Vagina (tissue), 2 donors: ENCODE data around the gene ALDH1B1. TPM values are rescaled to one million over a fixed set of nuclear protein-coding genes. Genes with fewer than 3 reads are reported as not detected.

Source experiments
- DNase-seq, 2 donors: peaks; one replicate each; pipeline ENCODE4 v3.0.0-alpha.2; 2017; ENCODE audit errors: extremely low spot score in 2 of 2
- H3K27ac ChIP-seq: fragments of 200-600 bp; sonication (generic); one replicate; pipeline ENCODE4 v1.5.1; 2019
- H3K27me3 ChIP-seq: fragments of 200-600 bp; sonication (generic); one replicate; pipeline ENCODE4 v1.5.1; 2019
- H3K36me3 ChIP-seq, 2 donors: fragments of 200-600 bp; sonication (generic); one replicate each; pipeline ENCODE4 v1.5.1; 2017 to 2019
- H3K4me1 ChIP-seq: fragments of 200-600 bp; sonication (generic); one replicate; pipeline ENCODE4 v1.5.1; 2019
- H3K4me3 ChIP-seq, 2 donors: fragments of 200-600 bp; sonication (generic); 1 replicate in 1 of 2; 2 replicates in 1 of 2; pipeline ENCODE4 v1.5.1; 2016 to 2019
- H3K9me3 ChIP-seq: fragments of 200-600 bp; sonication (generic); one replicate; pipeline ENCODE4 v1.5.1; 2019
- POLR2A ChIP-seq, 2 donors: fragments of 450-650 bp; IDR thresholded peaks; one replicate each; pipeline ENCODE4 v1.6.1; 2017; ENCODE audit warnings: antibody characterized with exemption in 2 of 2, mild to moderate bottlenecking in 2 of 2, moderate library complexity in 2 of 2
- POLR2AphosphoS5 ChIP-seq, 2 donors: sonication (generic); formaldehyde crosslinking; IDR thresholded peaks; one replicate each; pipeline ENCODE4 v1.9.0; 2017; ENCODE audit warnings: antibody characterized with exemption in 2 of 2, mild to moderate bottlenecking in 2 of 2, low read depth in 1 of 2; ENCODE audit not compliant: insufficient read depth in 1 of 2
- intact Hi-C: fragments of 100-400 bp; cut with DNase I; formaldehyde crosslinking; loops from one replicate; pipeline ENCODE4 v1.15.1; 2023
- total RNA-seq: library from RNA; depleted of rRNA; stranded (reverse); fragments of >200 nt; gene quantifications from one replicate; pipeline ENCODE4 v1.2.3, GENCODE V29; 2016
- TF ChIP-seq, protein P1 (sequence below), 3 experiments: fragments of 450-650 bp in 2 of 3; fragments of 200-600 bp in 1 of 3; sonication (generic) in 1 of 3; IDR thresholded peaks; one replicate each; pipeline ENCODE4 v1.5.1; 2017 to 2019; ENCODE audit warnings: antibody characterized with exemption in 3 of 3, mild to moderate bottlenecking in 2 of 3, moderate library complexity in 2 of 3

The ALDH1B1 gene
- total RNA-seq, 1 donor from 2014 or later, result 13.3 TPM

DNA sequence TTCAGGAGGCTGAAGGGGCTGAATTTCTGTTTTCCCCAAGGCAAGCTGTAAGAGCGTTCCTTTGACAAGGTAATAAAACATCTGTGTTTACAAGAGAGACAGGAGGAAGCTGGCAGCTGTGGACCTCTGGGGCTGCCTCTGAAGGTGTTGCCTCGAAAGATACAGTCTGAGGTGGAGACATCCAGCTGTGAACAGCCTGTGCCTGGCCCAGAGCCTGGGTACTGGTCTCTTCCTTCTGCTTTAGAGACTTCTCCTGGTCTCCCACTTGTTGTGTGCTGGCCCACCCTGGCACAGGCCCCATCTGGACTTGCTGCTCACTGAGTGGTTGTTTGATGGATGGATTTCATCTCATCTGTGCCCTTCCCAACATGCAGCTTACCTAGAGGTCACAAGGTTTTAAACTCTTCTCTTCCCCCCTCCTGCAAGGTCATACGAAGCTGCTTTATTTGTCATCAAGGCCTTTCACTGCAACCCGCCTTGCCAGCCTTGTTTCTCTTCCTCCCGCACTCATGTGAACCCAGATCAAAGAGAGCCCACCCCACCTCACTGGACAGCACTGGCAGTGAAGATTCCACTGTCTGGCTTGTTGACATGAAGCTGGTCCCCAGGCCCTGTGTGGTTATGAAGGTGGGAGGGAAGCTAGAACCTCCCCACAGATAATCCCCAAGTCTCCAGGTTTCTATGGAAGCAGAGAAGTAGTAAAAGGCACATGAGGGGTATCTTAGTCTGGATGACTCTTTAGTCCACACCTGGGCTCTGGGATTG, 35.0 kb upstream of the ALDH1B1 start:
- Histone ChIP-seq H3K27me3 (no peaks in the 10 kb centered on the region), H3K27ac (no peak overlapping the region), H3K36me3 (no peaks in the 10 kb centered on the region), H3K4me3 (no peak overlapping the region), H3K4me1 (no peaks in the 10 kb centered on the region), H3K9me3 (no peaks in the 10 kb centered on the region)
- intact Hi-C loops, result loop anchor here (5.0 kb wide), 1 partner anchor 435 kb away; no protein-coding TSS in a partner anchor
- no peak for TF ChIP-seq POLR2A (IDR thresholded peaks at IDR 0.05)
- TF ChIP-seq, protein P1, sequence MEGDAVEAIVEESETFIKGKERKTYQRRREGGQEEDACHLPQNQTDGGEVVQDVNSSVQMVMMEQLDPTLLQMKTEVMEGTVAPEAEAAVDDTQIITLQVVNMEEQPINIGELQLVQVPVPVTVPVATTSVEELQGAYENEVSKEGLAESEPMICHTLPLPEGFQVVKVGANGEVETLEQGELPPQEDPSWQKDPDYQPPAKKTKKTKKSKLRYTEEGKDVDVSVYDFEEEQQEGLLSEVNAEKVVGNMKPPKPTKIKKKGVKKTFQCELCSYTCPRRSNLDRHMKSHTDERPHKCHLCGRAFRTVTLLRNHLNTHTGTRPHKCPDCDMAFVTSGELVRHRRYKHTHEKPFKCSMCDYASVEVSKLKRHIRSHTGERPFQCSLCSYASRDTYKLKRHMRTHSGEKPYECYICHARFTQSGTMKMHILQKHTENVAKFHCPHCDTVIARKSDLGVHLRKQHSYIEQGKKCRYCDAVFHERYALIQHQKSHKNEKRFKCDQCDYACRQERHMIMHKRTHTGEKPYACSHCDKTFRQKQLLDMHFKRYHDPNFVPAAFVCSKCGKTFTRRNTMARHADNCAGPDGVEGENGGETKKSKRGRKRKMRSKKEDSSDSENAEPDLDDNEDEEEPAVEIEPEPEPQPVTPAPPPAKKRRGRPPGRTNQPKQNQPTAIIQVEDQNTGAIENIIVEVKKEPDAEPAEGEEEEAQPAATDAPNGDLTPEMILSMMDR (IDR thresholded peaks at IDR 0.05), result no peak
- TF ChIP-seq POLR2AphosphoS5 (IDR thresholded peaks at IDR 0.05; ENCODE audit: insufficient read depth in 1 of 2, low read depth in 1 of 2), result no peak
- DNase-seq, result no peak

DNA sequence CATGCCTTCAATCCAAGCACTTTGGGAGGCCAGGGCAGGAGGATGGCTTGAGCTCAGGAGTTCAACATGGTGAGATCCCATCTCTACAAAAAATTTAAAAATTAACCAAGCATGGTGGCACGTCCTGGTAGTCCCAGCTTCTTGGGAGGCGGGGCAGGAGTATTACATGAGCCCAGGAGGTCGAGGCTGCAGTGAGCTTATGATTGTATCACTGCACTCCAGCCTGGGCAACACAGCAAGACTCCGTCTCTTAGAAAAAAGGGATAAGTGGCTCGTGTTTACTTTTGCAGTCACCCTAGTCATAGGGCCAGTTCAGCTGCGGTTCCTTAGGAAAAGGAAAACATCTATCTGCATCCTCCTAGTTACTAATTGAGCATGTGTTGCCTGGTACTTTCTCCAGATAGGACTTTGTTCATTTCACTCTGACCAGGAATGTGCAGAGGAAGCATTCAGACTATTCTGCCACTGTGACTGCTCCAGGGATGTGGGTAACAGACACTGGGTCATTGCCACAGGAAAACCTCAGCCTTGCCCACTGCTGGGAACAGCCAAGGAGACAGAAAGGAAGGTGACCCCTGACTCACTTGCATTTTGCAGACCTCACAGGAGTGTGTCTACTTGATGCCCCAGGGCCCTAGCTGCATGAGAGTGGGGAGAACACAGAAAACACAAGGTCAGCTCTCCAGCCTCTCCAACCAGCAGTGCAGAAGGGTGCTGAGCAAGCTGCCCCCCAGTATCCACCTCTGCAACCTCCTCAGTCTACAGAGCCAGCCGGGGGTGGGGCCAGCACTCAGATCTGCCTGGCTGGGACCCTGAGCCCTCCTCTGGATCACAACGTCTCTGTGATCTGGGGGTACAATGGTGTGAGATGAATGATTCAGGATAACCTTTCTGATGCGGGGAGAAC, 33.9 kb upstream of the ALDH1B1 start:
- intact Hi-C loops, result loop anchor here (5.0 kb wide), 1 partner anchor 436 kb away; no protein-coding TSS in a partner anchor
- DNase-seq, result no peak
- no peak overlapping the region for H3K27ac ChIP-seq
- no peaks in the 10 kb centered on the region for H3K27me3 ChIP-seq
- no peaks in the 10 kb centered on the region for H3K9me3 ChIP-seq
- peaks cover 5% of the 10 kb centered on the region for H3K4me1 ChIP-seq
- no peaks in the 10 kb centered on the region for H3K36me3 ChIP-seq
- H3K4me3 ChIP-seq, result no peak overlapping the region
- TF ChIP-seq POLR2AphosphoS5 (IDR thresholded peaks at IDR 0.05; ENCODE audit: insufficient read depth in 1 of 2, low read depth in 1 of 2) (no peak), POLR2A (IDR thresholded peaks at IDR 0.05) (no peak)
- TF ChIP-seq, protein P1 (IDR thresholded peaks at IDR 0.05), result no peak

DNA sequence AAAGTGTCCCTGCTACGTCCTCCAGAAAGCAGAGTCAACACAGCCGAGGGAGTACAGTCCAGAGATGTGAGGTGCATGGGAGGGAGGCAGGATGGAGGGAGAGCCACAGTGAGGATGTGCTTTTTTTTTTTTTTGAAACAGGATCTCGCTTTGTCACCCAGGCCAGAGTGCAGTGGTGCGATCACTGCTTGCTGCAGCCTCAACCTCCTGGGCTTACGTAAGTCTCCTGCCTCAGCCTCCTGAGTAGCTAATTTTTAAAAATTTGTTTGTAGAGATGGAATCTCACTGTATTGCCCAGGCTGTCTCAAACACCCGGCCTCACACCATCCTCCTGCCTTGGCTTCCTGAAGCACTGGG, 33.2 kb upstream of the ALDH1B1 start:
- Histone ChIP-seq H3K36me3 (no peaks in the 10 kb centered on the region), H3K27ac (no peak overlapping the region), H3K9me3 (no peaks in the 10 kb centered on the region), H3K4me1 (peaks cover 5% of the 10 kb centered on the region), H3K27me3 (no peaks in the 10 kb centered on the region), H3K4me3 (no peak overlapping the region)
- no peak for DNase-seq
- no peak for TF ChIP-seq POLR2AphosphoS5 (IDR thresholded peaks at IDR 0.05; ENCODE audit: insufficient read depth in 1 of 2, low read depth in 1 of 2)
- no peak for TF ChIP-seq POLR2A (IDR thresholded peaks at IDR 0.05)
- intact Hi-C loops, result loop anchor here (5.0 kb wide), 1 partner anchor 437 kb away; no protein-coding TSS in a partner anchor

DNA sequence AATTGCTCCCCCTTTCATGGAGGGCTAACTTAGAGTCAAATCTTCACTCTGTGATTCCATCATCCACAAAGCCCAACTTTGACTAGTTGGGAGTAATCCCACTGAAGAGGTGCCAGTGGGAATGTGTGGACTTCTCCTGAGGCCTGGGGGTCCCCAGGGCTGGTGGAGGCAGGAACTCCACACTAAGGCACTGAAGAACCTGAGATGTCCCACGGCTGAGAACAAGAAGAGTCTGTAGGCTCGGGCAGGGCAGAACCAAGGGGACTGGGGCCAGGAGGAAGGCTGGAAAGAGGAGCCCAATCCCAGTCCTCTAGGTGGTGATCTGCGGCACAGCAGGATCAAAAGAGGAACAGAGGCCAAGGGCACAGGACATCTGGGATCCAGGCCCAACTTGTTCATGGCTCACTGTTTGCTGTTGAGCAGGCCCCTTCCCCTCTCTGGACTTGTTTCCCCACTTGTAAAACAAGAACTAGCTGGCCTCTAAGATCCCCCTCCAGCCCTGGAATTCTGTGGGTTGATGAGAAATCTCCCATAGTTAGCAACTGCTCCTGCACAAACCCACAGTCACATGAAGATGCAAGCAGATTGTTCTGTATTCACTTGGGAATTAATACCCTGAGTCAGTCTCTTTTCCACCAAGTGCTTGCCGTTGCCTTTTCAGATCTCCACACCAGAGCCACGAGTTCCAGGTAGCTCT, 32.7 kb upstream of the ALDH1B1 start:
- Histone ChIP-seq H3K4me1 (peaks cover 5% of the 10 kb centered on the region), H3K36me3 (no peaks in the 10 kb centered on the region), H3K27ac (no peak overlapping the region), H3K9me3 (no peaks in the 10 kb centered on the region), H3K4me3 (no peak overlapping the region), H3K27me3 (no peaks in the 10 kb centered on the region)
- intact Hi-C loops, result loop anchor here (5.0 kb wide), 1 partner anchor 438 kb away; no protein-coding TSS in a partner anchor
- no peak for TF ChIP-seq POLR2A (IDR thresholded peaks at IDR 0.05)
- no peak for DNase-seq

DNA sequence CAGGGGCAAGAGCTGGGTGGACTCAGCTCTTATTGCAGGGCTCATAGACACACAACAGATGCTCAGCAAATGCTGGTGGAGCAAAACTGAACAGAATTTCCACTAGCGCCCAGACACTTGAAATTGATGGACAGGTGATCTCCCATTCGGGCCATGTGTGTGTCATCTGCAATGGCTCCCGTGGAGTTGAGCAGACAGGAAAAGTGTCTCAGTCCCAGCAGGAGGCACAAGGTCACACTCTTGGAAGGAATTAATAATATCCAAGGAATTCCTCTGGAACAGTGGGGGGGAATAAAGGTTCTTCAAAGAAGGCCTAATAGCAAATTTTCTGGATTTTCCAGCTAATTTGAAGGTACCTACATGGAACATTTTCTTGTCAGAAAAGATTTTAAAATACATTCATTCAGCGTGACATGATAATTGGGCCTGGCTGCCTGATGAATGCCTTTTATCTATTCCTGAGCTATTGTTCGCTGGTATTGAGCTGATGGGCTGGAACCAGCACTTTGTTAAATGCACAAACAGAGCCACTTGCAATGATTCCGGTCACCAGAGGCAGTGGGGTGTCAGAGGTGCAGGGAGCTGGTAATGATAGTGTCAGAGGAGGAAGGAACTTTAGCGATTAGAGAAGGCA, 31.5 kb upstream of the ALDH1B1 start:
- Histone ChIP-seq H3K27me3 (no peaks in the 10 kb centered on the region), H3K9me3 (no peaks in the 10 kb centered on the region), H3K4me3 (no peak overlapping the region), H3K4me1 (peaks cover 5% of the 10 kb centered on the region), H3K36me3 (no peaks in the 10 kb centered on the region), H3K27ac (no peak overlapping the region)
- no peak for DNase-seq
- no peak for TF ChIP-seq POLR2A (IDR thresholded peaks at IDR 0.05)
- no peak for TF ChIP-seq POLR2AphosphoS5 (IDR thresholded peaks at IDR 0.05; ENCODE audit: insufficient read depth in 1 of 2, low read depth in 1 of 2)
- TF ChIP-seq, protein P1 (IDR thresholded peaks at IDR 0.05), result no peak
- intact Hi-C loops, result no loop called here
